ENCODE data around the gene PTGR2. TPM values are rescaled to one million over a fixed set of nuclear protein-coding genes. Genes with fewer than 3 reads are reported as not detected.
A peak's percentile ranks its signal among the peaks of the same experiment; 100 is the strongest.

The PTGR2 gene
- total RNA-seq, 1 experiment from 2014 or later = 12.0 TPM

DNA sequence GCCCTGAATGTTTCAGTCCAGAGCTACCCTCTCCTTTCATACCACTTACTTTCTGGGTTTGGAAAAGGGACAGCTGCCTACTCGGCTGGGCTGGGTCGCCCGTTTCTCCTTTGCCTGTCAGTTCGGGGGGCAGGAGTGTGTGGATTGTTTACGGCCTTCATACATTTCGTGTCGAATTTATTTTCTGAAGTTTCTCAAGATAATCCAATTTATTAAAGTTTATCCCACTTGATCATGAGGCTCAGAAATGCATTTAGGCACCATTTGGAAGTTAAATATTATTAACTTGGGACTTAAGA, 35.6 kb downstream of the PTGR2 start:
- H3K4me1 Mint-ChIP-seq (ENCODE audit: low read depth, unreplicated experiment) = peaks cover 25% of the 10 kb centered on the region
- H3K27me3 Mint-ChIP-seq (ENCODE audit: unreplicated experiment) = no peaks in the 10 kb centered on the region
- TF ChIP-seq, protein P1, sequence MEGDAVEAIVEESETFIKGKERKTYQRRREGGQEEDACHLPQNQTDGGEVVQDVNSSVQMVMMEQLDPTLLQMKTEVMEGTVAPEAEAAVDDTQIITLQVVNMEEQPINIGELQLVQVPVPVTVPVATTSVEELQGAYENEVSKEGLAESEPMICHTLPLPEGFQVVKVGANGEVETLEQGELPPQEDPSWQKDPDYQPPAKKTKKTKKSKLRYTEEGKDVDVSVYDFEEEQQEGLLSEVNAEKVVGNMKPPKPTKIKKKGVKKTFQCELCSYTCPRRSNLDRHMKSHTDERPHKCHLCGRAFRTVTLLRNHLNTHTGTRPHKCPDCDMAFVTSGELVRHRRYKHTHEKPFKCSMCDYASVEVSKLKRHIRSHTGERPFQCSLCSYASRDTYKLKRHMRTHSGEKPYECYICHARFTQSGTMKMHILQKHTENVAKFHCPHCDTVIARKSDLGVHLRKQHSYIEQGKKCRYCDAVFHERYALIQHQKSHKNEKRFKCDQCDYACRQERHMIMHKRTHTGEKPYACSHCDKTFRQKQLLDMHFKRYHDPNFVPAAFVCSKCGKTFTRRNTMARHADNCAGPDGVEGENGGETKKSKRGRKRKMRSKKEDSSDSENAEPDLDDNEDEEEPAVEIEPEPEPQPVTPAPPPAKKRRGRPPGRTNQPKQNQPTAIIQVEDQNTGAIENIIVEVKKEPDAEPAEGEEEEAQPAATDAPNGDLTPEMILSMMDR (IDR thresholded peaks at IDR 0.05; ENCODE audit: unreplicated experiment) = no peak
- H3K4me3 Mint-ChIP-seq (ENCODE audit: low read depth, unreplicated experiment) = peak overlapping the region; percentile 67
- DNase-seq = no peak
- H3K36me3 Mint-ChIP-seq (ENCODE audit: insufficient read depth, unreplicated experiment) = peaks cover 27% of the 10 kb centered on the region
- intact Hi-C loops (cut with micrococcal nuclease; ENCODE audit: unreplicated experiment) = loop anchor here (10.0 kb wide), 1 partner anchor 148 kb away; no protein-coding TSS in a partner anchor
- H3K9me3 Mint-ChIP-seq (ENCODE audit: low read depth, unreplicated experiment) = no peaks in the 10 kb centered on the region
- H3K27ac Mint-ChIP-seq (ENCODE audit: unreplicated experiment) = peak overlapping the region; percentile 51
- CTCF ChIA-PET = interaction anchor here (1.6 kb wide), 1 partner anchor 158 kb away, joined by 4 read pairs; no protein-coding TSS in a partner anchor
- BruUV-seq (replicated peaks) = no TSS peak

DNA sequence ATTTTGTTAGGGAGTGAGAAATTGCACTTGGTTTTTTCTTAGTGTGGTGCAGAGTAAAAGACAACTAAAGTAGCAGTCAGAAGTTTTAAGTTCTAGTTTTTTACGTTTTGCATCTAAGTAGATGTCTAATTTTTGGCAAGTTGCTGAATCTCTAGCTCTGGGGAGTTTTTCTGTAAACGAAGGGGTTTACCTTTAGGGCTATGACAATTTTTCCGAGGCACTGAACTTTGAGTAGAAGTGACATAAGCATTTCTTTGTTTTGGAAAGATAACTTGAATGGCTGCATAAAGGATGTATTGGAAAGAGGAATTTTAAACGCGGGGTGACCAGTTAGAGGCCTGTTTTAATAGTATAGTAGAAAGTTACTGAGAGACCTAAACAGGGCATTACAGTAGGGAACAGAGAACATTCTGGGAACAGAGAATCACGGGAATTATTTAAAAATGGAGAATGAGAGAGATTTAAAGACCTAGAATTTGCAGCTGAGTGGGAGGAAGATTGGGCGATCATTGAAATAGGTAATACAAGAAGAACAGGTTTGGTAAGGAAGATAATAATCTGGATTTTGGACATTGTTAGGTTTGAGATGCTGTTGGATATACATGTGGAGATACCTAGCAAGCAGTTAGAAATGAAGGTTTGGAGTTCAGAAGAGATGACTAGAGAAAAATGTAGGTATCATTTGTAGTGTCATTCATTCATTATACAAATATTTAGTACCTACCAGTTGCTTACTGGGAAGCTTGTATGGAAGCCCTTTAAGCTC, 36.2 kb downstream of the PTGR2 start:
- CTCF ChIA-PET = no interaction called here
- no peak for DNase-seq
- H3K36me3 Mint-ChIP-seq (ENCODE audit: insufficient read depth, unreplicated experiment) = peaks cover 27% of the 10 kb centered on the region
- peak overlapping the region; percentile 51 for H3K27ac Mint-ChIP-seq (ENCODE audit: unreplicated experiment)
- peak overlapping the region; percentile 67 for H3K4me3 Mint-ChIP-seq (ENCODE audit: low read depth, unreplicated experiment)
- TF ChIP-seq, protein P1 (IDR thresholded peaks at IDR 0.05; ENCODE audit: unreplicated experiment) = no peak
- no peaks in the 10 kb centered on the region for H3K9me3 Mint-ChIP-seq (ENCODE audit: low read depth, unreplicated experiment)
- peaks cover 25% of the 10 kb centered on the region for H3K4me1 Mint-ChIP-seq (ENCODE audit: low read depth, unreplicated experiment)
- BruUV-seq (replicated peaks) = TSS peak; percentile 74
- intact Hi-C loops (cut with micrococcal nuclease; ENCODE audit: unreplicated experiment) = loop anchor here (10.0 kb wide), 1 partner anchor 147 kb away; no protein-coding TSS in a partner anchor
- no peaks in the 10 kb centered on the region for H3K27me3 Mint-ChIP-seq (ENCODE audit: unreplicated experiment)

DNA sequence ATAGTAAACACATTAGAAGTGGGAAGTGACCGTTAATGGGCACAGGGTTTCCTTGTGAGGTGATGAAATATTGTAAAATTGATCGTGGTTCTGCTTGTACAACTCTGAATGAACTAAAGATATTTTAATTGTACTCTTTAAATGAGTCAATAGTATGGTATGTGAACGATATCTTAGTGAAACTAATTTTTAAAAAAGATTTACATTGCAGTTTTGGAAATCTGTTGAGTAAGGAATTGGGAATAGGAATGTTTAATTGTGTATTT, 36.8 kb downstream of the PTGR2 start:
- H3K27ac Mint-ChIP-seq (ENCODE audit: unreplicated experiment) = peak overlapping the region; percentile 51
- CTCF ChIA-PET = no interaction called here
- no peak for DNase-seq
- H3K4me3 Mint-ChIP-seq (ENCODE audit: low read depth, unreplicated experiment) = peak overlapping the region; percentile 67
- peaks cover 25% of the 10 kb centered on the region for H3K4me1 Mint-ChIP-seq (ENCODE audit: low read depth, unreplicated experiment)
- TF ChIP-seq, protein P1 (IDR thresholded peaks at IDR 0.05; ENCODE audit: unreplicated experiment) = no peak
- intact Hi-C loops (cut with micrococcal nuclease; ENCODE audit: unreplicated experiment) = loop anchor here (10.0 kb wide), 1 partner anchor 146 kb away; no protein-coding TSS in a partner anchor
- no peaks in the 10 kb centered on the region for H3K9me3 Mint-ChIP-seq (ENCODE audit: low read depth, unreplicated experiment)
- no peaks in the 10 kb centered on the region for H3K27me3 Mint-ChIP-seq (ENCODE audit: unreplicated experiment)
- no TSS peak for BruUV-seq (replicated peaks)
- peaks cover 27% of the 10 kb centered on the region for H3K36me3 Mint-ChIP-seq (ENCODE audit: insufficient read depth, unreplicated experiment)

DNA sequence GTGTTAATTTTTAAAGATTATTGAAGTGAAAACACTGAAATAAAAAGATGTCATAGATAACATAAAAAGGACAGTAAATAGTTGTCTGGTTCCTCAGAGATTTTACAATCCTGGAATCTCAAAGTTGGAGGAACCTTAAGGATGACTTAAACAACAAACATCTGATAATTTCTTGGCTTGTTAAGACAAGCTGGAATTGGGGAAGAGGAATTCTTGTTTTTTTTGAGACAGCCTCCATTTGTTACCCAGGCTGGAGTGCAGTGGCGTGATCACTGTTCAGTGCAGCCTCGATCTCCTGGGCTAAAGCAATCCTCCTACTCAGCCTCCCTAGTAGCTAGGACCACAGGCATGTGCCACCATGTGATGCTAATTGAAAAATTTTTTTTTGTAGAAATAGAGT, 37.3 kb downstream of the PTGR2 start:
- H3K36me3 Mint-ChIP-seq (ENCODE audit: insufficient read depth, unreplicated experiment) = peaks cover 30% of the 10 kb centered on the region
- intact Hi-C loops (cut with micrococcal nuclease; ENCODE audit: unreplicated experiment) = loop anchor here (10.0 kb wide), 1 partner anchor 146 kb away; no protein-coding TSS in a partner anchor
- H3K4me1 Mint-ChIP-seq (ENCODE audit: low read depth, unreplicated experiment) = peaks cover 25% of the 10 kb centered on the region
- TF ChIP-seq, protein P1 (IDR thresholded peaks at IDR 0.05; ENCODE audit: unreplicated experiment) = no peak
- H3K27ac Mint-ChIP-seq (ENCODE audit: unreplicated experiment) = no peak overlapping the region
- CTCF ChIA-PET = no interaction called here
- no TSS peak for BruUV-seq (replicated peaks)
- no peak overlapping the region for H3K4me3 Mint-ChIP-seq (ENCODE audit: low read depth, unreplicated experiment)
- no peaks in the 10 kb centered on the region for H3K9me3 Mint-ChIP-seq (ENCODE audit: low read depth, unreplicated experiment)
- no peak for DNase-seq
- H3K27me3 Mint-ChIP-seq (ENCODE audit: unreplicated experiment) = no peaks in the 10 kb centered on the region

Data from Calu3 (cell line).